GM21786 (cell line): Measurements from ENCODE around the gene TRIM27.
"Not testable (repeated sequence)": the region's sequence is repeated elsewhere in the genome, so short reads cannot be mapped to it uniquely, and the experiment has no call there.

Experiments used
- ATAC-seq: cut with Tn5 transposase; IDR thresholded peaks from one replicate; pipeline ENCODE4 v1.9.1; 2021; ENCODE audit not compliant: unreplicated experiment

Gene TRIM27

GRCh38 chr6:28865401-28866204 is 58.2 kb downstream of the TRIM27 start:
- ATAC-seq = no peak

- ATAC-seq = no peak
Observed at GRCh38 chr6:28864326-28864923, 59.4 kb downstream of the TRIM27 start.

GRCh38 chr6:28863604-28864325 is 60.0 kb downstream of the TRIM27 start:
- ATAC-seq = no peak

GRCh38 chr6:28862077-28862476 is 61.7 kb downstream of the TRIM27 start:
- ATAC-seq = no peak

GRCh38 chr6:28861339-28861738 is 62.4 kb downstream of the TRIM27 start:
- no peak for ATAC-seq

GRCh38 chr6:28860581-28860980 is 63.2 kb downstream of the TRIM27 start:
- no peak for ATAC-seq

GRCh38 chr6:28858963-28859362 is 64.8 kb downstream of the TRIM27 start:
- no peak for ATAC-seq

GRCh38 chr6:28856620-28857005 is 67.2 kb downstream of the TRIM27 start:
- ATAC-seq = no peak

DNA sequence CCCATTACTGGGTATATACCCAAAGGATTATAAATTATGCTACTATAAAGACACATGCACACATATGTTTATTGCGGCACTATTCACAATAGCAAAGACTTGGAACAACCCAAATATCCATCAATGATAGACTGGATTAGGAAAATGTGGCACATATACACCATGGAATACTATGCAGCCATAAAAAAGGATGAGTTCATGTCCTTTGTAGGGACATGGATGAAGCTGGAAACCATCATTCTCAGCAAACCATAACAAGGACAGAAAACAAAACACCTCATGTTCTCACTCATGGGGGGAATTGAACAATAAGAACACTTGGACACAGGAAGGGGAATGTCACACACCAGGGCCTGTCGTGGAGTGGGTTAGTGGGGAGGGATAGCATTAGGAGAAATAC is 69.4 kb downstream of the TRIM27 start:
- not testable (repeated sequence) for ATAC-seq
